Measurements from ENCODE around the gene PCBP1.
"Not testable (repeated sequence)": the region's sequence is repeated elsewhere in the genome, so short reads cannot be mapped to it uniquely, and the experiment has no call there.

GRCh38 chr2:70092576-70093243 lies 5.4 kb downstream of the PCBP1 start:
- not testable (repeated sequence) for TF ChIP-seq POLR2A (IDR thresholded peaks at IDR 0.05; ENCODE audit: low read length); GATA1 (IDR thresholded peaks at IDR 0.05; ENCODE audit: low read depth, low read length)

Data from erythroblast (primary cell).